A673 (cell line): ENCODE measurements around the gene ARPC2.

ENCODE experiments used
- CTCF ChIP-seq: fragments of 300-800, 200-600 bp; sonication (generic); conservative IDR thresholded peaks from 2 replicates; pipeline ENCODE4 v1.5.1; 2017; ENCODE audit warnings: low read depth, mild to moderate bottlenecking, antibody characterized with exemption, low read length, moderate library complexity, mixed read lengths
- EZH2 ChIP-seq: fragments of 200-600 bp; sonication (generic); IDR thresholded peaks from 2 replicates; pipeline ENCODE4 v1.6.1; 2017; ENCODE audit warnings: borderline replicate concordance, low read depth, mild to moderate bottlenecking, mixed read lengths, antibody characterized with exemption, low read length; ENCODE audit not compliant: poor library complexity, severe bottlenecking

GRCh38 chr2:218261423-218262236 lies 44.6 kb downstream of the ARPC2 start:
- TF ChIP-seq CTCF (no peak), EZH2 (no peak)
